ENCODE measurements around the gene PAX5. TPM values are rescaled to one million over a fixed set of nuclear protein-coding genes. Genes with fewer than 3 reads are reported as not detected.

Gene PAX5
- total and polyA plus RNA-seq, 2 donors (not counting 1 experiment from before 2014, with no cell fraction given), result not detected

GRCh38 chr9:36884721-36885120 is 149.3 kb downstream of the PAX5 start:
- H2AFZ ChIP-seq (ENCODE audit: low read length), result no peak overlapping the region
- no peak overlapping the region for H3K27ac ChIP-seq (ENCODE audit: insufficient read depth, low read length)
- DNase-seq (ENCODE audit: low read depth in 2 of 2), result no peak
- no peaks in the 10 kb centered on the region for H3K9me3 ChIP-seq (ENCODE audit: control insufficient read depth, insufficient read depth, low read depth, low read length)
- no peak overlapping the region for H3K4me2 ChIP-seq (ENCODE audit: extremely low read depth, insufficient read depth, low read length)
- H3K27me3 ChIP-seq (ENCODE audit: control insufficient read depth, insufficient read depth, low read length), result peaks cover 6% of the 10 kb centered on the region
- no peaks in the 10 kb centered on the region for H3K4me1 ChIP-seq (ENCODE audit: control insufficient read depth, extremely low read depth, insufficient read depth, low read length)
- no peaks in the 10 kb centered on the region for H4K20me1 ChIP-seq (ENCODE audit: control insufficient read depth, extremely low read depth, insufficient read depth, low read length)
- H3K9ac ChIP-seq (ENCODE audit: insufficient read depth, low read length), result no peak overlapping the region
- TF ChIP-seq CTCF (conservative IDR thresholded peaks at IDR 0.05 in 1 of 2, IDR thresholded peaks at IDR 0.05 in 1 of 2; ENCODE audit: low read depth in 1 of 2, low read length in 2 of 2), result no peak
- no peak for TF ChIP-seq EZH2 (IDR thresholded peaks at IDR 0.05; ENCODE audit: low read length, missing control alignments)
- H3K79me2 ChIP-seq (ENCODE audit: control insufficient read depth, insufficient read depth, low read length), result no peaks in the 10 kb centered on the region
- no peaks in the 10 kb centered on the region for H3K36me3 ChIP-seq (ENCODE audit: control insufficient read depth, insufficient read depth, low read length)
- H3K4me3 ChIP-seq (replicated peaks in 1 of 4; ENCODE audit: control extremely low read depth in 1 of 4, insufficient read depth in 1 of 4, low read depth in 3 of 4, low read length in 4 of 4), result no peak overlapping the region

GRCh38 chr9:36882594-36882993 is 151.5 kb downstream of the PAX5 start:
- no peaks in the 10 kb centered on the region for H4K20me1 ChIP-seq (ENCODE audit: control insufficient read depth, extremely low read depth, insufficient read depth, low read length)
- no peak overlapping the region for H2AFZ ChIP-seq (ENCODE audit: low read length)
- H3K4me3 ChIP-seq (replicated peaks in 1 of 4; ENCODE audit: control extremely low read depth in 1 of 4, insufficient read depth in 1 of 4, low read depth in 3 of 4, low read length in 4 of 4), result no peak overlapping the region
- no peaks in the 10 kb centered on the region for H3K9me3 ChIP-seq (ENCODE audit: control insufficient read depth, insufficient read depth, low read depth, low read length)
- DNase-seq (ENCODE audit: low read depth in 2 of 2), result no peak
- no peak overlapping the region for H3K27ac ChIP-seq (ENCODE audit: insufficient read depth, low read length)
- H3K4me2 ChIP-seq (ENCODE audit: extremely low read depth, insufficient read depth, low read length), result no peak overlapping the region
- H3K27me3 ChIP-seq (ENCODE audit: control insufficient read depth, insufficient read depth, low read length), result peaks cover 6% of the 10 kb centered on the region
- H3K79me2 ChIP-seq (ENCODE audit: control insufficient read depth, insufficient read depth, low read length), result no peaks in the 10 kb centered on the region
- H3K9ac ChIP-seq (ENCODE audit: insufficient read depth, low read length), result no peak overlapping the region
- H3K36me3 ChIP-seq (ENCODE audit: control insufficient read depth, insufficient read depth, low read length), result no peaks in the 10 kb centered on the region
- TF ChIP-seq CTCF (conservative IDR thresholded peaks at IDR 0.05 in 1 of 2, IDR thresholded peaks at IDR 0.05 in 1 of 2; ENCODE audit: low read depth in 1 of 2, low read length in 2 of 2) (no peak), EZH2 (IDR thresholded peaks at IDR 0.05; ENCODE audit: low read length, missing control alignments) (no peak)
- no peaks in the 10 kb centered on the region for H3K4me1 ChIP-seq (ENCODE audit: control insufficient read depth, extremely low read depth, insufficient read depth, low read length)

GRCh38 chr9:36881743-36882441 is 152.2 kb downstream of the PAX5 start:
- Histone ChIP-seq H3K4me3 (replicated peaks in 1 of 4; ENCODE audit: control extremely low read depth in 1 of 4, insufficient read depth in 1 of 4, low read depth in 3 of 4, low read length in 4 of 4) (no peak overlapping the region), H3K9me3 (ENCODE audit: control insufficient read depth, insufficient read depth, low read depth, low read length) (no peaks in the 10 kb centered on the region), H2AFZ (ENCODE audit: low read length) (no peak overlapping the region), H3K9ac (ENCODE audit: insufficient read depth, low read length) (no peak overlapping the region), H3K4me2 (ENCODE audit: extremely low read depth, insufficient read depth, low read length) (no peak overlapping the region), H4K20me1 (ENCODE audit: control insufficient read depth, extremely low read depth, insufficient read depth, low read length) (no peaks in the 10 kb centered on the region), H3K4me1 (ENCODE audit: control insufficient read depth, extremely low read depth, insufficient read depth, low read length) (no peaks in the 10 kb centered on the region), H3K27ac (ENCODE audit: insufficient read depth, low read length) (no peak overlapping the region), H3K27me3 (ENCODE audit: control insufficient read depth, insufficient read depth, low read length) (peaks cover 6% of the 10 kb centered on the region), H3K36me3 (ENCODE audit: control insufficient read depth, insufficient read depth, low read length) (no peaks in the 10 kb centered on the region), H3K79me2 (ENCODE audit: control insufficient read depth, insufficient read depth, low read length) (no peaks in the 10 kb centered on the region)
- no peak for DNase-seq (ENCODE audit: low read depth in 2 of 2)
- TF ChIP-seq EZH2 (IDR thresholded peaks at IDR 0.05; ENCODE audit: low read length, missing control alignments), result no peak
- no peak for TF ChIP-seq CTCF (conservative IDR thresholded peaks at IDR 0.05 in 1 of 2, IDR thresholded peaks at IDR 0.05 in 1 of 2; ENCODE audit: low read depth in 1 of 2, low read length in 2 of 2)
